Measurements from ENCODE around the gene ZNF296. TPM values are rescaled to one million over a fixed set of nuclear protein-coding genes. Genes with fewer than 3 reads are reported as not detected.

ZNF296 gene
- total and polyA plus RNA-seq, 2 of the 13 experiments (the other 11 are each of a cell fraction or from before 2014, with no cell fraction given), result 0.26 to 0.62 TPM

DNA sequence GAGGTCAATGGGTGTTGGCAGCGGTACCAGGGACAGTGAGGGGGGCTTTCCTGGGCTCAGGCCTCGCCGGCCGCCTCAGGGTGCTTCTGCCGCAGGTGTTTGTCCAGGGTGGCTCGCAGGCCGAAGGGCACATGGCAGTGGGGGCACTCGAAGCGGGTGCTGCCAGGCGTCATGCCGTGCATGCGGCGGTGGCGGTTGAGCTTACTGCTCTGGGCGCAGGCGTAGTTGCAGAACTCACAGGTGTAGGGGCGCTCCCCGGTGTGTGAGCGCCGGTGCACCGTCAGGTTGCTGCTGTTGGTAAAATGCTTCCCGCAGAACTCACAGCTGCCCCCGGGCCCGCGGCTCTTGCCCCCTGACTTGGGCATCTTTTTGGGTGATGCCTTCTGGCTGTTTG is 4.7 kb downstream of the ZNF296 start:
- Histone ChIP-seq H3K27ac (ENCODE audit: extremely low read length, insufficient read depth, low read length) (no peak overlapping the region), H3K4me2 (ENCODE audit: low read depth, low read length) (no peak overlapping the region), H3K9ac (ENCODE audit: insufficient read depth, low read depth, low read length) (no peak overlapping the region), H3K27me3 (ENCODE audit: control insufficient read depth in 1 of 2, insufficient read depth in 2 of 2, low read length in 2 of 2) (no peaks in the 10 kb centered on the region), H4K20me1 (ENCODE audit: insufficient read depth, low read length) (no peaks in the 10 kb centered on the region), H3K4me3 (replicated peaks in 1 of 3; ENCODE audit: insufficient read depth in 1 of 3, low read depth in 2 of 3, low read length in 3 of 3) (no peak overlapping the region), H2AFZ (ENCODE audit: low read length) (no peak overlapping the region), H3K4me1 (ENCODE audit: insufficient read depth, low read length) (peaks cover 10% of the 10 kb centered on the region), H3K9me3 (ENCODE audit: low read length) (no peaks in the 10 kb centered on the region), H3K79me2 (ENCODE audit: insufficient read depth, low read length) (no peaks in the 10 kb centered on the region), H3K36me3 (replicated peaks in 1 of 2; ENCODE audit: control insufficient read depth in 1 of 2, insufficient read depth in 2 of 2, low read length in 2 of 2) (peaks cover 24 to 38% of the 10 kb centered on the region in 2 experiments; a peak in 4 of 5 replicates)
- peak; percentile 48 for TF ChIP-seq RBFOX2 (IDR thresholded peaks at IDR 0.05; ENCODE audit: low read depth, low read length)
- TF ChIP-seq ZNF629 (CRISPR knock-in tag; conservative IDR thresholded peaks at IDR 0.05), result no peak
- TF ChIP-seq POLR2G (IDR thresholded peaks at IDR 0.05; ENCODE audit: low read depth, low read length), result 0 out of 2 replicates have a peak, but pooled peaks have one; percentile 9
- peak; percentile 19 for TF ChIP-seq AGO1 (IDR thresholded peaks at IDR 0.05; ENCODE audit: low read depth, low read length, poor library complexity, severe bottlenecking)
- peak; percentile 97 for TF ChIP-seq AGO2 (optimal IDR thresholded peaks at IDR 0.05; ENCODE audit: low read depth, low read length)
- intact Hi-C loops (cut with micrococcal nuclease; ENCODE audit: unreplicated experiment) (no loop called here), in situ Hi-C loops (cut with HindIII; ENCODE audit: extremely low pct_ligation_motif_present, low pct_unique_long_range_greater_than_20kb) (no loop called here)
- ChIA-PET CTCF (ENCODE audit: low intra/inter-chr PET ratio, low total read pairs) (no interaction called here), POLR2A (no interaction called here)
- ATAC-seq (no peak), DNase-seq (ENCODE audit: low spot score) (no peak), FAIRE-seq (no peak)
- BruUV-seq (replicated peaks), result no TSS peak
- 93% methylated on average over 10 of the region's 25 CpGs for WGBS (ENCODE audit: low lambda C conversion rate)

DNA sequence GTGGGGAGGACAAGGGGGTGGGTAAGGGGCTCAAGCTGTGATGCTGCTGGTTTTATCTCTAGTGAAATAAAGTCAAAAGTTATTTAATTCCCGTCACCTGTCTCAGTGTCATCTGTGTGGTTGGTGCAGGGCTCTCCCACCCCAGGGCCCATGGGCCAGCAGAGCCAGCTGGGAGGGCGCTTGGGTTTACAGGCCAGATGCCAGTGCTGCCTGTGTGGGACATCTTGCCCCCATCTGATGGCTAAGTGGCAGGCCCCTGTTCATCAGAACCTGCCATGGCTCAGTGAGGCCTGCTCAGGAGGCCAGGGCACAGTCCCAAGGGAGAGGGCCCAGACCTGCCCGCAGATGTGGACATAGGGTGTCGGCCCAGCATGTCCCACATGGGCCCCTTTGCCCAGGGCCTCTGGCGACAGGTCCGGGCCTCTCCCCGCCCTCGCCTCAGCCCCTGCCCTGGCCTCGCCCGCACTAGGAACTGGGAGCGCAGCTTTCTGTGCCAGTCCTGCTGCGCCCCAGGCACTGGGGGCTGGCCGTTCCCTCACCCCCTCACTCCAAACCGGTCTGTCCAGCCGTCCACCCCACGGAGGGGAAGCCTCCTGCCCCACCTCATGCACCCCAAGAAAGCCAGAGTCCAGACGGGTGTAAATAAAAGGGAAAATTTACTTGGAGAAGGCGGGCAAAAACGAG is 5.3 kb downstream of the ZNF296 start:
- intact Hi-C loops (cut with micrococcal nuclease; ENCODE audit: unreplicated experiment) (no loop called here), in situ Hi-C loops (cut with HindIII; ENCODE audit: extremely low pct_ligation_motif_present, low pct_unique_long_range_greater_than_20kb) (no loop called here)
- DNase-seq (ENCODE audit: low spot score) (no peak), ATAC-seq (no peak), FAIRE-seq (no peak)
- CTCF ChIA-PET (ENCODE audit: low intra/inter-chr PET ratio, low total read pairs), result no interaction called here
- Histone ChIP-seq H2AFZ (ENCODE audit: low read length) (no peak overlapping the region), H3K9me3 (ENCODE audit: low read length) (no peaks in the 10 kb centered on the region), H3K4me2 (ENCODE audit: low read depth, low read length) (no peak overlapping the region), H3K9ac (ENCODE audit: insufficient read depth, low read depth, low read length) (no peak overlapping the region), H3K27me3 (ENCODE audit: control insufficient read depth in 1 of 2, insufficient read depth in 2 of 2, low read length in 2 of 2) (no peaks in the 10 kb centered on the region), H4K20me1 (ENCODE audit: insufficient read depth, low read length) (no peaks in the 10 kb centered on the region), H3K4me3 (replicated peaks in 1 of 3; ENCODE audit: insufficient read depth in 1 of 3, low read depth in 2 of 3, low read length in 3 of 3) (no peak overlapping the region), H3K27ac (ENCODE audit: extremely low read length, insufficient read depth, low read length) (no peak overlapping the region), H3K36me3 (replicated peaks in 1 of 2; ENCODE audit: control insufficient read depth in 1 of 2, insufficient read depth in 2 of 2, low read length in 2 of 2) (peaks cover 24 to 38% of the 10 kb centered on the region in 2 experiments; a peak in 4 of 5 replicates), H3K4me1 (ENCODE audit: insufficient read depth, low read length) (peaks cover 9% of the 10 kb centered on the region; the same call in 1 of the 2 replicates), H3K79me2 (ENCODE audit: insufficient read depth, low read length) (no peaks in the 10 kb centered on the region)
- 97% methylated on average over 7 of the region's 19 CpGs for WGBS (ENCODE audit: low lambda C conversion rate)
- TF ChIP-seq ATAD3A (CRISPR knock-in tag; IDR thresholded peaks at IDR 0.05), result no peak
- peak; percentile 55 for TF ChIP-seq RBFOX2 (IDR thresholded peaks at IDR 0.05; ENCODE audit: low read depth, low read length)
- TF ChIP-seq, protein P1, sequence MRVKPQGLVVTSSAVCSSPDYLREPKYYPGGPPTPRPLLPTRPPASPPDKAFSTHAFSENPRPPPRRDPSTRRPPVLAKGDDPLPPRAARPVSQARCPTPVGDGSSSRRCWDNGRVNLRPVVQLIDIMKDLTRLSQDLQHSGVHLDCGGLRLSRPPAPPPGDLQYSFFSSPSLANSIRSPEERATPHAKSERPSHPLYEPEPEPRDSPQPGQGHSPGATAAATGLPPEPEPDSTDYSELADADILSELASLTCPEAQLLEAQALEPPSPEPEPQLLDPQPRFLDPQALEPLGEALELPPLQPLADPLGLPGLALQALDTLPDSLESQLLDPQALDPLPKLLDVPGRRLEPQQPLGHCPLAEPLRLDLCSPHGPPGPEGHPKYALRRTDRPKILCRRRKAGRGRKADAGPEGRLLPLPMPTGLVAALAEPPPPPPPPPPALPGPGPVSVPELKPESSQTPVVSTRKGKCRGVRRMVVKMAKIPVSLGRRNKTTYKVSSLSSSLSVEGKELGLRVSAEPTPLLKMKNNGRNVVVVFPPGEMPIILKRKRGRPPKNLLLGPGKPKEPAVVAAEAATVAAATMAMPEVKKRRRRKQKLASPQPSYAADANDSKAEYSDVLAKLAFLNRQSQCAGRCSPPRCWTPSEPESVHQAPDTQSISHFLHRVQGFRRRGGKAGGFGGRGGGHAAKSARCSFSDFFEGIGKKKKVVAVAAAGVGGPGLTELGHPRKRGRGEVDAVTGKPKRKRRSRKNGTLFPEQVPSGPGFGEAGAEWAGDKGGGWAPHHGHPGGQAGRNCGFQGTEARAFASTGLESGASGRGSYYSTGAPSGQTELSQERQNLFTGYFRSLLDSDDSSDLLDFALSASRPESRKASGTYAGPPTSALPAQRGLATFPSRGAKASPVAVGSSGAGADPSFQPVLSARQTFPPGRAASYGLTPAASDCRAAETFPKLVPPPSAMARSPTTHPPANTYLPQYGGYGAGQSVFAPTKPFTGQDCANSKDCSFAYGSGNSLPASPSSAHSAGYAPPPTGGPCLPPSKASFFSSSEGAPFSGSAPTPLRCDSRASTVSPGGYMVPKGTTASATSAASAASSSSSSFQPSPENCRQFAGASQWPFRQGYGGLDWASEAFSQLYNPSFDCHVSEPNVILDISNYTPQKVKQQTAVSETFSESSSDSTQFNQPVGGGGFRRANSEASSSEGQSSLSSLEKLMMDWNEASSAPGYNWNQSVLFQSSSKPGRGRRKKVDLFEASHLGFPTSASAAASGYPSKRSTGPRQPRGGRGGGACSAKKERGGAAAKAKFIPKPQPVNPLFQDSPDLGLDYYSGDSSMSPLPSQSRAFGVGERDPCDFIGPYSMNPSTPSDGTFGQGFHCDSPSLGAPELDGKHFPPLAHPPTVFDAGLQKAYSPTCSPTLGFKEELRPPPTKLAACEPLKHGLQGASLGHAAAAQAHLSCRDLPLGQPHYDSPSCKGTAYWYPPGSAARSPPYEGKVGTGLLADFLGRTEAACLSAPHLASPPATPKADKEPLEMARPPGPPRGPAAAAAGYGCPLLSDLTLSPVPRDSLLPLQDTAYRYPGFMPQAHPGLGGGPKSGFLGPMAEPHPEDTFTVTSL (CRISPR knock-in tag; IDR thresholded peaks at IDR 0.05; ENCODE audit: borderline replicate concordance), result no peak
- TF ChIP-seq POLR2G (IDR thresholded peaks at IDR 0.05; ENCODE audit: low read depth, low read length), result 0 out of 2 replicates have a peak, but pooled peaks have one; percentile 23
- TF ChIP-seq RBM39 (IDR thresholded peaks at IDR 0.05; ENCODE audit: low read depth, low read length, poor library complexity, severe bottlenecking), result peak; percentile 24
- TF ChIP-seq ZNF383 (CRISPR knock-in tag; IDR thresholded peaks at IDR 0.05; ENCODE audit: borderline replicate concordance), result no peak
- no peak for TF ChIP-seq ZNF567 (CRISPR knock-in tag; IDR thresholded peaks at IDR 0.05; ENCODE audit: borderline replicate concordance)
- TF ChIP-seq POLR2A (IDR thresholded peaks at IDR 0.05; ENCODE audit: insufficient read depth in 1 of 2, low read depth in 2 of 2, low read length in 2 of 2), result 0 out of 4 replicates have a peak, but pooled peaks of 1 of the 2 experiments have one; percentile 28
- peak; percentile 21; the same call in 1 of the 2 replicates for TF ChIP-seq RXRA (CRISPR knock-in tag; IDR thresholded peaks at IDR 0.05)
- no peak for TF ChIP-seq SAP130 (CRISPR knock-in tag; IDR thresholded peaks at IDR 0.05; ENCODE audit: low read depth)
- BruUV-seq (replicated peaks), result no TSS peak
- POLR2A ChIA-PET, result no interaction called here
